ENCODE results near the gene ERCC2.

ERCC2 gene

GRCh38 chr19:45349126-45349415, 21.3 kb downstream of the ERCC2 start:
- no peak for DNase-seq (ENCODE audit: low read depth)
- no peak for TF ChIP-seq CTCF (conservative IDR thresholded peaks at IDR 0.05; ENCODE audit: low read depth, low read length)
- H3K4me3 ChIP-seq (ENCODE audit: low read depth, low read length): no peak overlapping the region

DNA sequence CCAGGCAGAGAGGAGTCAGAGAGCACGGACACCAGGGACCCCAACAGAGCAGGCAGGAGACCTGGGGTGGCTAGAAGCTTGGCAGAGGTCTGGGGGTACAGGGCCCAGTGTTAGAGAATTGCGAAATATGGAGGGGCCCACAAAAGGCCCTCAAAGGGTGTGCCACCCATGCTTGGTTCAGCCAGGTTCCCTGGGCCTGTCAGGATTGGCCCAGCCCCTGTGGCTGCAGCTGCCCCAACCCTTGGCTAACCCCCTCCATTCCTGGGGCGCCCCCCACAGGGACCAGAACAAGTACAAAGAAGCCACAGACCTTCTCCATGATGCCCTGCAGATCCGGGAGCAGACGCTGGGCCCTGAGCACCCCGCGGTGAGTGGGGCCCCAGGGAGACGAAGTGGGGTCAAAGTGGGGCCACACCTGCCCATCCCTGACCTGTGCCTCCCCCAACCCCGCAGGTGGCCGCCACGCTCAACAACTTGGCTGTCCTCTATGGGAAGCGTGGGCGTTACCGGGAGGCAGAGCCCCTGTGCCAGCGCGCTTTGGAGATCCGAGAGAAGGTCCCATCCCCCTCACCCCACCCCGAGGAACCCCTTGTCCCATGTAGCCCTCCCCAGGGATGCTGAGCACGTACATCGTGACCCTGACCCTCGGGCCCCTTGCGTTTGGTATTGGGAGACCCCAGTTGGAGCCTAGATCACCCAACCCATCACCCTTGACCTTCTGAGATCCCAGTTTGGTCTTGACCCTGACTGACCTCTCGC, 21.8 kb downstream of the ERCC2 start:
- no peak for TF ChIP-seq CTCF (conservative IDR thresholded peaks at IDR 0.05; ENCODE audit: low read depth, low read length)
- DNase-seq (ENCODE audit: low read depth): peak; percentile 28
- no peak overlapping the region for H3K4me3 ChIP-seq (ENCODE audit: low read depth, low read length)

DNA sequence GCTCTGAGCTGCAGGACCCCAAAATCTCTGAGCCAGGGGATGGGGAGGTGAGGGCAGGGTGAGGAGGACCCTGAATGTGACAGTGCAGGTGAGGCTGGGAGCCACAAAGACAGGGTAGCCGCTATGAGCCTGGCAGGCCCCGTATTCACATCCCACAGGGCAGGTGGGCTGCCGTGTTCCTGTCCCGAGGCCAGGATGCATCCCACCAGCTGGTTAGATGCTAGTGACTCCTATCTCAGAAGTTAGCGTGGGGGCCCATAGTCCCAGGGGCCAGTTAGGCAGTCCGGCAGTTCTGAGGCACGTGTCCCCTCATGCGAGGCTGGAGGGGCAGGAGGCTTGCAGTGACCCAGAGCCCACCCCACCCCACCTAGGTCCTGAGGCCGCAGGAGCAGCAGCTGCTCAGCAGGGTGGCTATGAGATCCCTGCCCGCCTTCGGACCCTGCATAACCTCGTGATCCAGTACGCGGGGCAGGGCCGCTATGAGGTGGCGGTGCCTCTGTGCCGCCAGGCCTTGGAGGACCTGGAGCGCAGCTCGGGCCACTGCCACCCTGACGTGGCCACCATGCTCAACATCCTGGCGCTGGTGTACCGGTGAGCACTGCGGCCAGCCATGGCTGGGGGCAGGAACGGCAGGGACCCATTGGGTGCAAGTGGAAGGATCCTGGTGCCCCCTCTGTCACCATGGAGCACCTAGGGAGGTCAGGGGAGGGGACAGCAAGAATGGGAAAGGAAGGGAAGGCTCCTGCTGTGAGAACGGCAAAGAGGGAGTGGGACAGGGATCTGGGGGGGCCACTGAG, 22.6 kb downstream of the ERCC2 start:
- no peak for DNase-seq (ENCODE audit: low read depth)
- no peak overlapping the region for H3K4me3 ChIP-seq (ENCODE audit: low read depth, low read length)
- no peak for TF ChIP-seq CTCF (conservative IDR thresholded peaks at IDR 0.05; ENCODE audit: low read depth, low read length)

DNA sequence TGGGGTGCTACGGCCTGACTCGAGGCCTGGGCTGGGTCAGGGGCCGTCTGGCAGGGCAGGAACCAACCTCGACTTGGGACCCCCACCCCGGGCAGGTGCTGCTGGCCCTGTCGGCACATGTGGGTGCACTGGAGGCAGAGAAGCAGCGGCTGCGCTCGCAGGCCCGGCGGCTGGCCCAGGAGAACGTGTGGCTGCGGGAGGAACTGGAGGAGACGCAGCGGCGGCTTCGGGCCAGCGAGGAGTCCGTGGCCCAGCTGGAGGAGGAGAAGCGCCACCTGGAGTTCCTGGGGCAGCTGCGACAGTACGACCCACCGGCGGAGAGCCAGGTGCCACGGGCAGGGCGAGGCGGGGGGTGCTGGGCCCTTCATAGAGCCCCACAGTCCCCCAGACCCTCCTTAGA, 23.9 kb downstream of the ERCC2 start:
- DNase-seq (ENCODE audit: low read depth): no peak
- no peak overlapping the region for H3K4me3 ChIP-seq (ENCODE audit: low read depth, low read length)
- TF ChIP-seq CTCF (conservative IDR thresholded peaks at IDR 0.05; ENCODE audit: low read depth, low read length): peak; percentile 5

GRCh38 chr19:45345506-45345860, 24.9 kb downstream of the ERCC2 start:
- TF ChIP-seq CTCF (conservative IDR thresholded peaks at IDR 0.05; ENCODE audit: low read depth, low read length): no peak
- no peak overlapping the region for H3K4me3 ChIP-seq (ENCODE audit: low read depth, low read length)
- no peak for DNase-seq (ENCODE audit: low read depth)

DNA sequence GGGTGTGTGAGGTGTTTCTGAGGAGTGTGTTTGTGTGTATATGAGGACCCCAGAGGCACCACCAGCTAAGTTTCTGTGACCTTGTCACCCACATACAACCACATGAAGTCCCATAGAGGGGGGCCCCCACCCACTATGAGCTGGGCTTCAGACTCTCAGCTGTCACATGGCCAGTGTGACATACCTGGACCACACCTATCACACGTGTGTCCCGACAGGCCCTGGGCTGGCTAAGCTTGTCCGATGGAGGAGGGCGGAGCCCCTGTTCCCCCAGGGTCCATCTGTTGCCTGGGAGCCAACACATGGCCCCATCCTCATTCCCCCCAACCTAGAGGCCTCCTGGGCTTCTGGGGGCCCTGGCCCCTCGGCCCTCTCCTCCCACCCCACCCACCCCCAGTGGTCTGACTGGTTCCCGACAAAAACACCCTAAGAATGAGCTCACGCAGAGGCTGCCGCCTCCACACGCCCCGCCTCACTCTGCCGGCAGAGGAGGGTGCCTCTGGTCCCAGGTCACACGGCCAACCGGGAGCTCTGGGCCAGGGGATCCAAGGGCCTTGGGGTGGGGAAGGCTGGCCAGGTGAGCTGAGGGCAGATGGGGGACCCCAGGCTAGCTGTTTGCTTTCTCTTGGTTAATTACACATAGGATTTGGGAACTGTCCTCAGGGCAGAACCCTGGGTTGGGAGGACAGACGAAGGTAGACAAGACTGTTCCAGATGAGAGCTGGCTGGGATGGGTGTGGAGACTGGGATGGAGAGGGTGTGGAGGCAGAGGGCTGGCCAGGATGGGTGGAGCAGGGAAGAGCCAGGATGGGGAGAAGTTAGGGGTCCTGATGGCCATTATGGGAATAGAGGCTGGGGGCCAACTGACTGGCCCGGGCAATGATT, 25.5 kb downstream of the ERCC2 start:
- TF ChIP-seq CTCF (conservative IDR thresholded peaks at IDR 0.05; ENCODE audit: low read depth, low read length): no peak
- no peak overlapping the region for H3K4me3 ChIP-seq (ENCODE audit: low read depth, low read length)
- DNase-seq (ENCODE audit: low read depth): no peak

Data from choroid plexus epithelial cell (primary cell).